Measurements from ENCODE around the gene PPP6C.
"Not testable (repeated sequence)": the region's sequence is repeated elsewhere in the genome, so short reads cannot be mapped to it uniquely, and the experiment has no call there.

DNA sequence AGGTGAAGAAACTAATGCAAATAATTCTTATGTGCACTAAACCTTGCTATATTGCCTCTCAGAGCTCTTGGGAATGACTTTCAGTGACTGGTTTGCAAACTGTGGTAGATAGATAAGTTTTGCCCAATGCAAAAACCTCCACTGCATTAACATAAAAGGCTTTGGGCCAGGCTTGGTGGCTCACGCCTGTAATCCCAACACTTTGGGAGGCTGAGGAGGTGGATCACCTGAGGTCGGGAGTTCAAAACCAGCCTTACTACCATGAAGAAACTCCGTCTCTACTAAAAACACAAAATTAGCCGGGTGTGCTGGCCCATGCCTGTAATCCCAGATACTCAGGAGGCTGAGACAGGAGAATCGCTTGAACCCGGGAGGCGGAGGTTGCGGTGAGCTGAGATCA, 44.5 kb upstream of the PPP6C start:
- TF ChIP-seq CTCF (IDR thresholded peaks at IDR 0.05; ENCODE audit: low read length); EZH2 (IDR thresholded peaks at IDR 0.05; ENCODE audit: borderline replicate concordance, low read length): not testable (repeated sequence)
